Measurements from ENCODE around the gene NSRP1. TPM values are rescaled to one million over a fixed set of nuclear protein-coding genes. Genes with fewer than 3 reads are reported as not detected.

Gene NSRP1
- total and polyA plus RNA-seq, 2 of the 4 experiments (the other 2 are of a cell fraction) = 3.4 to 14.2 TPM

- H3K18ac ChIP-seq (ENCODE audit: low read depth, low read length) = no peak overlapping the region
Observed at GRCh38 chr17:30117675-30118081, 1.1 kb downstream of the NSRP1 start.

More at GRCh38 chr17:30117675-30118081, 1.1 kb downstream of the NSRP1 start:
- Histone ChIP-seq H4K20me1 (ENCODE audit: insufficient read depth, low read length) (peaks cover 11% of the 10 kb centered on the region), H2BK20ac (ENCODE audit: low read depth, low read length) (no peak overlapping the region), H2BK15ac (ENCODE audit: low read depth, low read length) (no peak overlapping the region), H3K4ac (ENCODE audit: low read depth, low read length) (peak overlapping the region; percentile 96; the same call in 1 of the 2 replicates), H3K9me1 (ENCODE audit: insufficient read depth, low read length) (no peaks in the 10 kb centered on the region), H3K9me3 (ENCODE audit: control insufficient read depth, insufficient read depth, low read length) (no peaks in the 10 kb centered on the region), H2AFZ (replicated peaks; ENCODE audit: low read length, poor library complexity) (no peak overlapping the region), H3K27me3 (ENCODE audit: control insufficient read depth, insufficient read depth, low read length) (no peaks in the 10 kb centered on the region), H4K91ac (ENCODE audit: insufficient read depth, low read depth, low read length) (no peak overlapping the region), H3K4me2 (ENCODE audit: low read depth, low read length) (peak overlapping the region; percentile 98), H3K27ac (ENCODE audit: insufficient read depth, low read length) (peak overlapping the region; percentile 97; the same call in 1 of the 2 replicates), H4K8ac (ENCODE audit: low read depth in 2 of 2, low read length in 2 of 2) (peak overlapping the region; percentile 90 to 99; a peak in 3 of 4 replicates), H2AK5ac (ENCODE audit: low read depth, low read length) (no peak overlapping the region), H3K9ac (ENCODE audit: low read depth, low read length) (peak overlapping the region; percentile 99), H2BK120ac (ENCODE audit: low read depth, low read length) (no peak overlapping the region), H2BK5ac (ENCODE audit: low read depth, low read length, poor library complexity, severe bottlenecking) (peak overlapping the region; percentile 93), H4K5ac (ENCODE audit: low read depth, low read length) (no peak overlapping the region), H3K56ac (ENCODE audit: extremely low read depth, insufficient read depth, low read length) (peak overlapping the region; percentile 98; the same call in 1 of the 2 replicates), H3K79me1 (ENCODE audit: low read depth in 1 of 2, low read length in 2 of 2) (peaks cover 4 to 28% of the 10 kb centered on the region in 2 experiments; a peak in 2 of 4 replicates), H3K23ac (ENCODE audit: low read depth, low read length) (peak overlapping the region; percentile 98; the same call in 1 of the 2 replicates), H3K4me1 (ENCODE audit: control insufficient read depth, insufficient read depth, low read length) (no peaks in the 10 kb centered on the region), H3K4me3 (ENCODE audit: insufficient read depth, low read depth, low read length) (peak overlapping the region; percentile 84), H2AK9ac (replicated peaks; ENCODE audit: low read depth, low read length, poor library complexity) (no peak overlapping the region), H3K14ac (replicated peaks; ENCODE audit: low read depth, low read length) (peak overlapping the region; percentile 99), H3K36me3 (ENCODE audit: control insufficient read depth, insufficient read depth, low read length) (peaks cover 2% of the 10 kb centered on the region; the same call in 1 of the 2 replicates)
- in situ Hi-C loops (cut with MboI; ENCODE audit: low sequenced_read_pairs) (loop anchor here (5.0 kb wide), 1 partner anchor 165 kb away; no protein-coding TSS in a partner anchor), dilution Hi-C loops (cut with HindIII; ENCODE audit: low sequenced_read_pairs, unreplicated experiment) (no loop called here), intact Hi-C loops (cut with micrococcal nuclease) (no loop called here)
- DNase-seq = peak; percentile 17
- BruUV-seq (replicated peaks) = no TSS peak
- no peak for ATAC-seq (ENCODE audit: low read depth)
- ChIA-PET CTCF (interaction anchor here (0.7 kb wide), 1 partner anchor 359 kb away, joined by 5 read pairs; the partner anchor contains the start of gene GOSR1), POLR2A (ENCODE audit: unreplicated experiment) (interaction anchor here (0.7 kb wide), 1 partner anchor 223 kb away, joined by 3 read pairs; no protein-coding TSS in a partner anchor)
- TF ChIP-seq MAZ (IDR thresholded peaks at IDR 0.05; ENCODE audit: borderline replicate concordance, low read depth, low read length) (no peak), SMC3 (IDR thresholded peaks at IDR 0.05; ENCODE audit: low read depth, low read length) (no peak), CHD1 (IDR thresholded peaks at IDR 0.05; ENCODE audit: low read depth, low read length) (no peak), ELK1 (IDR thresholded peaks at IDR 0.05; ENCODE audit: borderline replicate concordance, low read depth, low read length) (no peak), USF2 (IDR thresholded peaks at IDR 0.05; ENCODE audit: low read depth, low read length) (no peak)
- no CpG with 5 or more reads among the region's 5 CpGs for WGBS, 2 experiments (ENCODE audit: extremely low coverage in 2 of 2, insufficient read length in 1 of 2)

All from IMR-90 (cell line).